ENCODE data around the gene ATAD3B.
"Not testable (repeated sequence)": the region's sequence is repeated elsewhere in the genome, so short reads cannot be mapped to it uniquely, and the experiment has no call there.

The ATAD3B gene

DNA sequence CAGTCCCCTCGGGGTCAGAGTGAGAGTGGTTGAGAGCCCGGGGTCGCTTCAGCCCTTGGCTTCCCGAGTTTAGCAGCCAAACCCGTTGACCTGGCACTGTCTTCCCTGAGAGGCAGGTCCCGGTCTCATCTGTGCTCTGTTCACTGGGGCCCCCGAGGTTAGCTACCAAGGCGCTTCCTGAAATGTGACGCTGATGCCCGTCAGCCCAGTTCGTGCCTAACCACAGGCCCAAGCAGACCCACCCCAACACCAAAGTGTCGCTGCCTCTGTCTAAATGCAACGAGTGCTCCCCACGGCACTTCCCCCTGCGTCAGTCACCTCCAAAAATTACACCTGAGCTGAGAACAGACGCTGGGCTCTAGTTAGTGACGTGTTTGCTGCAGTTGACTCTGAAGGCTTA lies 4.4 kb downstream of the ATAD3B start:
- not testable (repeated sequence) for H3K4me2 ChIP-seq (ENCODE audit: low read length); H2BK5ac ChIP-seq (ENCODE audit: low read length); H3K9ac ChIP-seq (ENCODE audit: low read length); H3K36me3 ChIP-seq (ENCODE audit: control insufficient read depth, insufficient read depth, low read length); H3K4me1 ChIP-seq (ENCODE audit: control insufficient read depth, low read depth, low read length); H2BK120ac ChIP-seq (ENCODE audit: low read depth, low read length); H3K27me3 ChIP-seq (ENCODE audit: insufficient read depth, low read length, poor library complexity); H3K18ac ChIP-seq (ENCODE audit: low read length); H3K4ac ChIP-seq (ENCODE audit: low read depth, low read length); DNase-seq; H3K56ac ChIP-seq (ENCODE audit: low read length); H4K8ac ChIP-seq (ENCODE audit: low read depth, low read length); H2BK15ac ChIP-seq (replicated peaks; ENCODE audit: low read depth); H2AK5ac ChIP-seq (ENCODE audit: low read length); H3K4me3 ChIP-seq (ENCODE audit: low read length); H3K79me1 ChIP-seq (ENCODE audit: low read length); H3K27ac ChIP-seq (ENCODE audit: low read depth, low read length); H4K5ac ChIP-seq (ENCODE audit: low read length); H3K23ac ChIP-seq (ENCODE audit: low read length)
- no CpG with 5 or more reads among the region's 17 CpGs for WGBS (ENCODE audit: extremely low coverage, insufficient coverage, low lambda C conversion rate)
- peaks cover 29% of the 10 kb centered on the region for H3K79me2 ChIP-seq (ENCODE audit: control insufficient read depth, insufficient read depth, low read length)

DNA sequence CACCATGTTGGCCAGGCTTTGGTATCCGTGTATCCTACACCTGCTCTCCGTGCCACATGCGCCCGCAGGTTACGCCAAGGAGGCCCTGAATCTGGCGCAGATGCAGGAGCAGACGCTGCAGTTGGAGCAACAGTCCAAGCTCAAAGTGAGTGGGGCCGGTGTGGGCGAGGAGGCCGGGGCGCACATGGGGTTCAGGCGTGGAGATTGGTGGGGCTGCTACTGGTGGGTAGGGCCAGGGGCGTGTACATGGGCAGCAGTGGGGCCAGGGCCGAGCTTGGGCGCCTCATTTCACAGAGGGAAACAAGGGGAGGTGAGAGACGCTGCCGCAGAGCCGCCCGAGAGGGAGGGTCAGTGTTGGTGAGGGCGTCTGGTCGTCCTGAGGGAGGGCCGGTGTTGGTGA lies 5.6 kb downstream of the ATAD3B start:
- no peak overlapping the region for H2BK15ac ChIP-seq (replicated peaks; ENCODE audit: low read depth)
- H3K9ac ChIP-seq (ENCODE audit: low read length): no peak overlapping the region
- WGBS (ENCODE audit: extremely low coverage, insufficient coverage, low lambda C conversion rate): no CpG with 5 or more reads among the region's 22 CpGs
- H2BK120ac ChIP-seq (ENCODE audit: low read depth, low read length): no peak overlapping the region
- H3K36me3 ChIP-seq (ENCODE audit: control insufficient read depth, insufficient read depth, low read length): peaks cover 5% of the 10 kb centered on the region
- no peak for DNase-seq
- peaks cover 5% of the 10 kb centered on the region for H3K79me1 ChIP-seq (ENCODE audit: low read length)
- peaks cover 29% of the 10 kb centered on the region for H3K79me2 ChIP-seq (ENCODE audit: control insufficient read depth, insufficient read depth, low read length)
- H3K4me2 ChIP-seq (ENCODE audit: low read length): no peak overlapping the region
- no peak overlapping the region for H3K4ac ChIP-seq (ENCODE audit: low read depth, low read length)
- no peak overlapping the region for H4K5ac ChIP-seq (ENCODE audit: low read length)
- H3K27ac ChIP-seq (ENCODE audit: low read depth, low read length): no peak overlapping the region
- no peak overlapping the region for H2BK5ac ChIP-seq (ENCODE audit: low read length)
- no peak overlapping the region for H3K56ac ChIP-seq (ENCODE audit: low read length)
- H3K4me1 ChIP-seq (ENCODE audit: control insufficient read depth, low read depth, low read length): no peaks in the 10 kb centered on the region
- H4K8ac ChIP-seq (ENCODE audit: low read depth, low read length): no peak overlapping the region
- no peak overlapping the region for H3K4me3 ChIP-seq (ENCODE audit: low read length)
- H3K23ac ChIP-seq (ENCODE audit: low read length): no peak overlapping the region
- no peaks in the 10 kb centered on the region for H3K27me3 ChIP-seq (ENCODE audit: insufficient read depth, low read length, poor library complexity)
- H2AK5ac ChIP-seq (ENCODE audit: low read length): no peak overlapping the region
- H3K18ac ChIP-seq (ENCODE audit: low read length): no peak overlapping the region

DNA sequence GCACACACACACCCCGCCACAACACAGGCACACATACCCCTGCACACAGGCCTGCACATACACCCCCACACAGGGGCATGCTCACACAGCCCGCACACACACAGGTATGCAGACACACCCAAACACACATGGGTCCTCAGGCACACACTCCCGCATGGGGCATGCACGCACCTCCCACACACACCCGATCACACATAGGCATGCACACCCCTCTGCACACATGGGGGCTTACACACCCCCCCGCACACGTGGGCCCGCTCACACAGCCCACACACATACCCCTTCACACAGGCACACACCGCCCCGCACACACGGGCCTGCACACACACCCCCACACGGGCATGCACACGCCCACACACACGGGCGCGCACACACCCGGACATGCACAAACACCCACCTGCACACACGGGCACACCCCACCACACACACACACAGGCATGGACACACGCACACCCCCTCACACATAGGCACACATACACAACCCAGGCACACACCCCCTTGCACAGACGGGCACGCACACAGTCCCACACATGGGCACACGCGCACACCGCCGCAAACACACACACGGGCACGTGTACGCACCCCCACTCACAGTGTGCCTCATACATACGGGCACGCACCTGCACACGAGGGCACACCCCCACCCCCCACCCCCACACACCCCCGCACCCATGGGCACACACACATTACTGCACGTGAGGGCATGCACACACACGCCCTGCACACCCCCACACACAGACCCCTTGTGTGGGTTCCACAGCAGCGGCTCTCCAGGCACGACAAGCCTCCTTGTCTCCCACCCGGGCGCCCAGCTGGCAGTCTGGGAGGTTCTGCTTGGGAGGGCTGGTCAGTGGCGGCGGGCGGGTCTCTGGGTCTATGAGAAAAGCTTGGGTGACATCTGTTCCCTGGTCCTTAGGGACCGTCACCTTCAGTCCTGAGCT lies 8.3 kb downstream of the ATAD3B start:
- Histone ChIP-seq H3K18ac (ENCODE audit: low read length) (no peak overlapping the region), H3K23ac (ENCODE audit: low read length) (no peak overlapping the region), H4K8ac (ENCODE audit: low read depth, low read length) (no peak overlapping the region)

DNA sequence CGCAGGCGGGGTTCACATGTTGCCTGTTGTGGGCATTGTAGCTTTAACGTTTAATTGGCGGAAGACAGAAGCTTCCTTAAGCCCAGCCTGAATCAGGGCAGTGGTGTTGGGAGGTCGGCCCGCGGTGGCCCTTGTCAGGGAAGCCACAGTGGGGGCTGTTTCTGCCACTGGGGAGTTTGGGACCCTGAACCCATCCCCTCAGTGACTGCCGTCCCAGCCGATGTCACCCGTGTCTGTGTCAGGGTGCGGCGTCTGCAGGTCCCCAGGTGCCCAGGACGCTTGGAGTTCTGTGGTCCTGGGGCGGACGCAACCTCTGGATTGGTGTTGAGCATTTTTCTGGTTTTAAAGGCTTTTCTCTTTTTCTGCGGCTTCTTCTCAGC lies 8.9 kb downstream of the ATAD3B start:
- H3K23ac ChIP-seq (ENCODE audit: low read length): not testable (repeated sequence)

More for the DNA sequence above, 8.3 kb downstream of the ATAD3B start:
- H2BK120ac ChIP-seq (ENCODE audit: low read depth, low read length): no peak overlapping the region
- no peak overlapping the region for H3K9ac ChIP-seq (ENCODE audit: low read length)
- H3K79me2 ChIP-seq (ENCODE audit: control insufficient read depth, insufficient read depth, low read length): peaks cover 8% of the 10 kb centered on the region
- peaks cover 2% of the 10 kb centered on the region for H3K79me1 ChIP-seq (ENCODE audit: low read length)
- H3K36me3 ChIP-seq (ENCODE audit: control insufficient read depth, insufficient read depth, low read length): peaks cover 11% of the 10 kb centered on the region
- no peaks in the 10 kb centered on the region for H3K4me1 ChIP-seq (ENCODE audit: control insufficient read depth, low read depth, low read length)
- no peak overlapping the region for H2AK5ac ChIP-seq (ENCODE audit: low read length)
- H3K56ac ChIP-seq (ENCODE audit: low read length): no peak overlapping the region
- H2BK15ac ChIP-seq (replicated peaks; ENCODE audit: low read depth): no peak overlapping the region
- H3K27me3 ChIP-seq (ENCODE audit: insufficient read depth, low read length, poor library complexity): no peaks in the 10 kb centered on the region
- no peak overlapping the region for H3K4ac ChIP-seq (ENCODE audit: low read depth, low read length)
- H4K5ac ChIP-seq (ENCODE audit: low read length): no peak overlapping the region
- H3K4me2 ChIP-seq (ENCODE audit: low read length): no peak overlapping the region
- no peak overlapping the region for H3K27ac ChIP-seq (ENCODE audit: low read depth, low read length)
- no peak overlapping the region for H2BK5ac ChIP-seq (ENCODE audit: low read length)
- no CpG with 5 or more reads among the region's 42 CpGs for WGBS (ENCODE audit: extremely low coverage, insufficient coverage, low lambda C conversion rate)
- DNase-seq: no peak
- no peak overlapping the region for H3K4me3 ChIP-seq (ENCODE audit: low read length)

DNA sequence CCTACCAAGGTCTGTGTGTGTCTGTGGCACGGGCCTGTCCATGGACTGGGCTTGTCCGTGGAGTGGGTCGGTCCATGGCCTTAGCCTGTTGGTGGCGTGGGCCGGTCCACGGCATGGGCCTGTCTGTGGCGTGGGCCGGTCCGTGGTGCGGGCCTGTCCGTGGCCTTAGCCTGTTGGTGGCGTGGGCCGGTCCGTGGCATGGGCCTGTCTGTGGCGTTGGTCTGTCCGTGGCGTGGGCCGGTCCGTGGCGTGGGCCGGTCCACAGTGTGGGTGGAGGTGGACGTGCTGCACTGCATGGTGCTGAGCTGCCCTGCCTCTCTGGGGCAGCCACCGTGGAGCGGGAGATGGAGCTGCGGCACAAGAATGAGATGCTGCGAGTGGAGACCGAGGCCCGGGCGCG lies 10.2 kb downstream of the ATAD3B start:
- peaks cover 11% of the 10 kb centered on the region for H3K36me3 ChIP-seq (ENCODE audit: control insufficient read depth, insufficient read depth, low read length)
- H3K4ac ChIP-seq (ENCODE audit: low read depth, low read length); H3K56ac ChIP-seq (ENCODE audit: low read length); H3K23ac ChIP-seq (ENCODE audit: low read length); H2BK120ac ChIP-seq (ENCODE audit: low read depth, low read length); H3K79me1 ChIP-seq (ENCODE audit: low read length); H2BK15ac ChIP-seq (replicated peaks; ENCODE audit: low read depth); H3K4me3 ChIP-seq (ENCODE audit: low read length); H3K4me2 ChIP-seq (ENCODE audit: low read length); H3K9ac ChIP-seq (ENCODE audit: low read length); H2BK5ac ChIP-seq (ENCODE audit: low read length); H3K27me3 ChIP-seq (ENCODE audit: insufficient read depth, low read length, poor library complexity); H3K18ac ChIP-seq (ENCODE audit: low read length); H2AK5ac ChIP-seq (ENCODE audit: low read length); DNase-seq; H3K4me1 ChIP-seq (ENCODE audit: control insufficient read depth, low read depth, low read length); H4K5ac ChIP-seq (ENCODE audit: low read length); H3K27ac ChIP-seq (ENCODE audit: low read depth, low read length); H3K79me2 ChIP-seq (ENCODE audit: control insufficient read depth, insufficient read depth, low read length); H4K8ac ChIP-seq (ENCODE audit: low read depth, low read length): not testable (repeated sequence)
- no CpG with 5 or more reads among the region's 30 CpGs for WGBS (ENCODE audit: extremely low coverage, insufficient coverage, low lambda C conversion rate)

More for the DNA sequence above, 8.9 kb downstream of the ATAD3B start:
- not testable (repeated sequence) for H3K4me3 ChIP-seq (ENCODE audit: low read length); H2BK120ac ChIP-seq (ENCODE audit: low read depth, low read length); H3K27me3 ChIP-seq (ENCODE audit: insufficient read depth, low read length, poor library complexity); H3K79me1 ChIP-seq (ENCODE audit: low read length); H3K18ac ChIP-seq (ENCODE audit: low read length); DNase-seq; H3K4me1 ChIP-seq (ENCODE audit: control insufficient read depth, low read depth, low read length); H3K56ac ChIP-seq (ENCODE audit: low read length); H3K27ac ChIP-seq (ENCODE audit: low read depth, low read length); H4K8ac ChIP-seq (ENCODE audit: low read depth, low read length); H2BK5ac ChIP-seq (ENCODE audit: low read length); H2AK5ac ChIP-seq (ENCODE audit: low read length); H3K79me2 ChIP-seq (ENCODE audit: control insufficient read depth, insufficient read depth, low read length); H2BK15ac ChIP-seq (replicated peaks; ENCODE audit: low read depth); H3K9ac ChIP-seq (ENCODE audit: low read length); H4K5ac ChIP-seq (ENCODE audit: low read length); H3K4me2 ChIP-seq (ENCODE audit: low read length); H3K4ac ChIP-seq (ENCODE audit: low read depth, low read length)
- H3K36me3 ChIP-seq (ENCODE audit: control insufficient read depth, insufficient read depth, low read length): peaks cover 11% of the 10 kb centered on the region
- WGBS (ENCODE audit: extremely low coverage, insufficient coverage, low lambda C conversion rate): no CpG with 5 or more reads among the region's 16 CpGs

All from mesendoderm (in vitro differentiated cells).